A549 treated with dexamethasone at 1 μM for 4 hours (cell line): Measurements from ENCODE around the gene CYREN. TPM values are rescaled to one million over a fixed set of nuclear protein-coding genes. Genes with fewer than 3 reads are reported as not detected.

Experiments used
- total RNA-seq: library from RNA; stranded (reverse); fragments of 200-300 nt; extraction: Qiagen RNA extraction; gene quantifications from 5 replicates; pipeline ENCODE4 v1.2.3, GENCODE V29; 2022

CYREN gene, protein sequence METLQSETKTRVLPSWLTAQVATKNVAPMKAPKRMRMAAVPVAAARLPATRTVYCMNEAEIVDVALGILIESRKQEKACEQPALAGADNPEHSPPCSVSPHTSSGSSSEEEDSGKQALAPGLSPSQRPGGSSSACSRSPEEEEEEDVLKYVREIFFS
- 72.3 to 93.1 TPM (median 85.4 TPM) in 5 replicates for total RNA-seq

DNA sequence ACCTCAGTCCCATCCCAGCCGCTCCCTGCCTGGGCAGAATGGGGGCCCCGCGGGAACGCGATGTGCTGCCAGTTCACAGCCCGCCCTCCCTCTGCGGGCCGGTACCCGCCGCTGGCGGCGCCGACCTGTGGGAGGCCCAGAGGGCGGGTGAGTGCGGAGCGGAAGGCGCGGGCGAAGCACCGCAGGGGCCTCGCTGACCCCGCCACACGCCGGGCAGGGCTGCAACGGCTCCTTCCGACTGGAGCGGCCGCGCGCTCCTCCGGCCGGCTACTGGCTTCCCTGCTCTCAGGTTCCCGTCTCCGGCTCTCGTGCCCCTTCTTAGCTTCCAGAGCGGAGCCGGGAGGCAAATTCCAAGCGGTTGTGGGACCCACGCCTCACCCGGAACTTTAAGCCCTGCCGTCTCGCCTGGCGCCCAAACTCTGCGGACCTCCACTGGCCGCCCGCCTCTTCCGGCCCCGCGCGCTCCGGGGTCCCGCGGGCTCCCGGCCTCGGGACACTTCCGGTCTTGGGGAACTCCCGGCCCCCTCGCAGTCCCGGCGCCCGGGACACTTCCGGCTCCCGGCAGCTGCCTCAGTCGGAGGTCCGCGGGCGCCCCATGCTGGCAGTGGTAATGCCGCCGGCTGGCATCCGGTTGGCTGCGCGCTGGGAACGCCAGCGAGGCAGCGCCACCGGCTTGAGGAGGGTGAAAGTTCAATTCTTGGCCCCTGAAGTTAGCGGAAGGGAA, at the start of gene CYREN:
Gene CYREN, minus strand, starts transcription at position 434 of the 724 bp plus-strand sequence. CDS start 1,785 bp downstream, outside the sequence.

GRCh38 chr7:135211179-135211945, 40.9 kb upstream of the CYREN start, which contains the start of gene WDR91:
TSS of gene WDR91 (minus strand) at chr7:135211526. CDS start at chr7:135211502, 24 bp downstream.

DNA sequence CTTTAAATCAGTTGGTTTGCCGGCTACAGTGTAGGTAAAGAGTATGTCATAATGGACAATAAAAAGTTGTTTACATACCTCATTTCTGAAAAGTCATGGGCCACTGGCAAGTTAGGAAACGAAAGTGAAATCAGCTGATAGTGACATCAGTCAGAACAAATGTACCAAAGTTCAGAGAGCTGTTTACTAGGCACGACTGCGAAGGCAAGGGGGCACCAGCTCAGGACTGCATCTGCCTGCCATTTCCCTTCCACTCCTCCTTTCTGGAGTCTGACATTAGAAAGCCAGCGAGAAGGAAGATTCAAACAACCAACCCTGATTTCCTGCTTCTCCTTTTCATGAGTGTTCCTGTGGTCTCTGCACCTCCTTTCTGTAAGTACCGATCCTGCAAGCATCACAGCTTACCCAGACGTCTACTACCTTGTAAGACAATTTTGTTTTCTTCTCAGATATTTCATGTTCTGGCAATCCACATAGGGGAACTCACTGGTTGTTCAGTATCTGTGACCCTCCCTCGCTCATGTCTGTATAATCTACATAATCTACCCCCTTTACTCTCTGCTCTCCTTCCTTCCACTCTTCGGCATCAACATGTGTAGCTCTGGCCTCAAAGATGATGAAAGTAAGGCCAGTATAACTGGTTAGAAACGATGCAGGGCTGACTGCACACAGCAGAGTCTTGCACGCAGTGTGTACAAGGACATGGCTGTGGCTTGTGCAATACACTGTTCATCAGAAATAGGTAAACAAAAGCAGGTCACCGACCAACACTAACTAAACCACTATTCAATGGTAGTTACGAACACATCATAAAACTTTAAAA, 22.4 kb downstream of the CYREN start, which contains the start of gene TMEM140:
Gene TMEM140, plus strand, starts transcription at position 174 of the 823 bp plus-strand sequence. CDS start 16,370 bp downstream, outside the sequence.

Other genes starting within 250 kb of the CYREN start
- 0.56 to 1.1 TPM (median 1.1 TPM) in 5 replicates for gene AGBL3, start 184.2 kb downstream of the CYREN start, total RNA-seq
- 0.64 to 1.3 TPM (median 1.1 TPM) in 5 replicates for gene TMEM140, start 22.6 kb downstream of the CYREN start, total RNA-seq
- 6.0 to 9.8 TPM (median 8.2 TPM) in 5 replicates for gene WDR91, start 40.8 kb upstream of the CYREN start, total RNA-seq
- not detected in 5 replicates for gene STRA8, start 63.1 kb upstream of the CYREN start, total RNA-seq